Tibial artery (tissue), 4 donors: ENCODE data around the gene CNIH4.

Experiments
- DNase-seq, 2 donors: peaks; one replicate each; pipeline ENCODE4 v3.0.0-alpha.2; 2019
- H3K27ac ChIP-seq, 2 donors: fragments of 200-600 bp; sonication (generic) in 1 of 2; 1 replicate in 1 of 2; 2 replicates in 1 of 2; pipeline ENCODE4 v1.5.1; 2018 to 2019; ENCODE audit warnings: mild to moderate bottlenecking in 1 of 2
- H3K27me3 ChIP-seq, 2 donors: fragments of 200-600 bp; sonication (generic) in 1 of 2; one replicate each; pipeline versions ENCODE4 v1.5.1 to v1.6.0; 2016 to 2019
- H3K36me3 ChIP-seq, 3 donors: fragments of 200-600 bp; sonication (generic) in 2 of 3; one replicate each; pipeline ENCODE4 v1.5.1; 2016 to 2019; ENCODE audit warnings: mild to moderate bottlenecking in 2 of 3
- H3K4me1 ChIP-seq, 4 donors: fragments of 200-600 bp; sonication (generic) in 2 of 4; 1 replicate in 3 of 4; 2 replicates in 1 of 4; pipeline ENCODE4 v1.5.1; 2016 to 2019
- H3K4me3 ChIP-seq, 2 donors: fragments of 200-600 bp; sonication (generic) in 1 of 2; 1 replicate in 1 of 2; 2 replicates in 1 of 2; pipeline ENCODE4 v1.5.1; 2018 to 2019; ENCODE audit warnings: mild to moderate bottlenecking in 2 of 2
- H3K9me3 ChIP-seq, 3 donors: fragments of 200-600 bp; sonication (generic) in 1 of 3; one replicate each; pipeline ENCODE4 v1.5.1; 2016 to 2019
- intact Hi-C: fragments of 100-400 bp; cut with DNase I; formaldehyde crosslinking; loops from one replicate; pipeline ENCODE4 v1.15.0; 2023; ENCODE audit warnings: low total_unique reads
- TF ChIP-seq, protein P1 (sequence below), 2 experiments: fragments of 200-600 bp in 1 of 2; fragments of 450-650 bp in 1 of 2; IDR thresholded peaks; one replicate each; pipeline ENCODE4 v1.5.1; 2017 to 2019; ENCODE audit warnings: antibody characterized with exemption in 2 of 2, mild to moderate bottlenecking in 1 of 2, moderate library complexity in 1 of 2

The CNIH4 gene

DNA sequence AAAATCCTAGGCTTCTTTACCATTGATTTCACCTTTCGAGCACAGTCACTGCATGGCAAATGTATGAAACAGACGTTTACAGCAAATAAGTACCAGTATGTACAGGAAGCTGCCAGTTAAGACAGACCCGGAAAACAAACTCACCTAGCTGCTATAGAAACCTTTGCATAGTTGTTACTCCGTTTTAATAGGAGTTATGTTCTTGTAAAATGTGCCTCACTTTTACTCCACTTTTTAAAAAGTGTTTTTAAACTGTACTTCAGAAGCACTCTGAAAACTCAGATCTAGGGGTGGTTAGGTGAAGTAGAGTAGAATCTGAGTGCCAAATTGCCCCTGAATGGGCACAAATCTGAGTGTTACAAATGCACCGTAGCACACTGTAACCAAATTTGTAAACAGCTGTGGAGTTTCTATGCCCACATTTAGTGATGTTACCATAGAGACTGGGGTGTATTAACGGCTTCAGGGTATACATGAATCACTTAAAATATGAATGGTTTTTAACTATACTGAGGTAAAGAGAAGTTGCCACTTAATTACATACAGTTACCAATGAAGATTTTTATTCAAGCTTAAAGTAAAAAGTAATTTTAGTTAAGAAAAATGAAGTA, 30.7 kb downstream of the CNIH4 start:
- Histone ChIP-seq H3K27ac (no peak overlapping the region), H3K9me3 (no peaks in the 10 kb centered on the region), H3K36me3 (peaks cover 33 to 48% (median 47%) of the 10 kb centered on the region in 3 donors), H3K27me3 (no peaks in the 10 kb centered on the region), H3K4me1 (peaks cover 0 to 12% (median 0%) of the 10 kb centered on the region in 4 donors), H3K4me3 (no peak overlapping the region)
- DNase-seq = no peak
- intact Hi-C loops = no loop called here
- TF ChIP-seq, protein P1, sequence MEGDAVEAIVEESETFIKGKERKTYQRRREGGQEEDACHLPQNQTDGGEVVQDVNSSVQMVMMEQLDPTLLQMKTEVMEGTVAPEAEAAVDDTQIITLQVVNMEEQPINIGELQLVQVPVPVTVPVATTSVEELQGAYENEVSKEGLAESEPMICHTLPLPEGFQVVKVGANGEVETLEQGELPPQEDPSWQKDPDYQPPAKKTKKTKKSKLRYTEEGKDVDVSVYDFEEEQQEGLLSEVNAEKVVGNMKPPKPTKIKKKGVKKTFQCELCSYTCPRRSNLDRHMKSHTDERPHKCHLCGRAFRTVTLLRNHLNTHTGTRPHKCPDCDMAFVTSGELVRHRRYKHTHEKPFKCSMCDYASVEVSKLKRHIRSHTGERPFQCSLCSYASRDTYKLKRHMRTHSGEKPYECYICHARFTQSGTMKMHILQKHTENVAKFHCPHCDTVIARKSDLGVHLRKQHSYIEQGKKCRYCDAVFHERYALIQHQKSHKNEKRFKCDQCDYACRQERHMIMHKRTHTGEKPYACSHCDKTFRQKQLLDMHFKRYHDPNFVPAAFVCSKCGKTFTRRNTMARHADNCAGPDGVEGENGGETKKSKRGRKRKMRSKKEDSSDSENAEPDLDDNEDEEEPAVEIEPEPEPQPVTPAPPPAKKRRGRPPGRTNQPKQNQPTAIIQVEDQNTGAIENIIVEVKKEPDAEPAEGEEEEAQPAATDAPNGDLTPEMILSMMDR (IDR thresholded peaks at IDR 0.05) = no peak

DNA sequence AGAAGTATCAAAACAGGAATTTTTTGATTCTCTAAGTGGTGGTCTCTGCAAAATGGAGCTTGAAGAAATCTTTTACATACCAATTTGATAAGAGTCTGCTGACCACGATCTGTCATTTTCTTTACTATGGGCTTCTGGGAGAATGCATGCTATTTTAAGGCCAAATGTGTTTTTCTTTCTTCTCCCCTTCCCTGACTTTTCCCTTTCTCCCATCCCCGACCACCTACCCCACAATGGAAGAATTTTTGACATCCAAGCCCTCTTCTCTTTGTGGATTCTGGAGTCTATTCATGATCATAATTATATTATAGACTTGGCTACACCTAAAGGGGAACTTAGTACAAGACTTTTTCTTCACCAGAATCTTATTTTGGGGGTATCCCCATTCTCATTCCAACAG, 31.3 kb downstream of the CNIH4 start:
- intact Hi-C loops = no loop called here
- TF ChIP-seq, protein P1 (IDR thresholded peaks at IDR 0.05) = no peak
- Histone ChIP-seq H3K4me3 (no peak overlapping the region), H3K27me3 (no peaks in the 10 kb centered on the region), H3K36me3 (peaks cover 37 to 53% (median 53%) of the 10 kb centered on the region in 3 donors), H3K4me1 (peaks cover 0 to 12% (median 0%) of the 10 kb centered on the region in 4 donors), H3K9me3 (no peaks in the 10 kb centered on the region), H3K27ac (no peak overlapping the region)
- DNase-seq = no peak

DNA sequence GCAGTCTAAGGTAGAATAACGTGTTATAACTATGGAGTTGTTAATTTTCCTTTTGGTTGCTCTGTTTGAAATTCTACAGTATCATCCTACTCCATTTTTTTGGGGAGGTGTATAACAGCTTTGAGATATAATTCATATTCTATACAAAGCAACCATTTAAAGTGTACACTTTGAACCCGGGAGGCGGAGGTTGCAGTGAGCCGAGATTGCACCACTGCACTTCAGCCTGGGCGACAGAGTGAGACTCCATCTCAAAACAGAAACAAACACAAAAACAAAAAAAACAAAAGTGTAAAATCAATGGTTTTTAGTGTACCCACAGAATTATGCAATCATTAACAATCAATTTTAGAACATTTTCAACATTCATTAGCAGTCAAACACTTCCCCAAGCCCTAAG, 33.8 kb downstream of the CNIH4 start:
- Histone ChIP-seq H3K4me3 (no peak overlapping the region), H3K9me3 (no peaks in the 10 kb centered on the region), H3K36me3 (peaks cover 61 to 76% (median 69%) of the 10 kb centered on the region in 3 donors), H3K27me3 (no peaks in the 10 kb centered on the region), H3K4me1 (peaks cover 0 to 12% (median 0%) of the 10 kb centered on the region in 4 donors), H3K27ac (no peak overlapping the region)
- DNase-seq = no peak
- intact Hi-C loops = no loop called here
- TF ChIP-seq, protein P1 (IDR thresholded peaks at IDR 0.05) = no peak

DNA sequence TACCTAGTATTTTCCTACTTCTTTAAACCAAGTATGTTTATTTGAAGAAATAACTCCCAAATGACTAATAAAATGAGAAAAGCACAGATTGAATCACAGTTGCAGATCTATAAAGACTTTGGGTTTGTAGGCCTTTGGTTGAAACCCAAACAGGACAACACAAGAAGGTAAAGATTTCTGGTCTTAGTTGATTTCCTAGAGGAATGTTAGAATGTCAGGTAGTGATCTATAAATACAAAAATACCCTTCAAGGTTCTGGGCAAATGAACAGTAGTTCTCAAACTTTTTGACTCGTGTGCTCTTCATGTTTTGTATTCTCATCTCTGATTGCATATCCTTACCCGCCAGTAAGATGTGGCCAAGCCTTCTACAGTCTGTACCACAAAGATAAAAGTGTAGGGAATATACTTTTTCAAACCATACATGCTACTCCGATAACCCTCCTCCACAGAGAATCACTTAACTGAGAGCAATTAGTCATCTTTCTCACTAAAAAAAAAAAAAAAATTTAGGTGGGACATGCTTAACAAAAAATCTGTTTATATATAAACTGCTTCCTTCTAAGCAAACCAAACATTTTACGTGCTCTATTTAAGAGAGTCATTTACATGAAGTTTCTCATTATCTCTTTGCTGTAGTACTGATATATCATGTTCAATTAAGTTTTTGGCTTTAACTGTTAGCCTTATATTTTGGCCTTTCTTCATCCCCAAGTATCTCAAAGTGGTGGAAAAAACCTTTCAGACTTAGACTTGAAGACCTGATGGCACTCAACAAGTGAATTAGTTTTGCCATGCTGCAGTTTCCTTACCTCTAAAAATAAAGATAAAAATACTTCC, 36.0 kb downstream of the CNIH4 start:
- H3K9me3 ChIP-seq = no peaks in the 10 kb centered on the region
- intact Hi-C loops = no loop called here
- H3K36me3 ChIP-seq = peaks cover 82 to 97% (median 90%) of the 10 kb centered on the region in 3 donors
- no peaks in the 10 kb centered on the region for H3K27me3 ChIP-seq
- DNase-seq = no peak
- TF ChIP-seq, protein P1 (IDR thresholded peaks at IDR 0.05) = no peak
- no peak overlapping the region for H3K27ac ChIP-seq
- no peak overlapping the region for H3K4me3 ChIP-seq
- no peaks in the 10 kb centered on the region for H3K4me1 ChIP-seq

DNA sequence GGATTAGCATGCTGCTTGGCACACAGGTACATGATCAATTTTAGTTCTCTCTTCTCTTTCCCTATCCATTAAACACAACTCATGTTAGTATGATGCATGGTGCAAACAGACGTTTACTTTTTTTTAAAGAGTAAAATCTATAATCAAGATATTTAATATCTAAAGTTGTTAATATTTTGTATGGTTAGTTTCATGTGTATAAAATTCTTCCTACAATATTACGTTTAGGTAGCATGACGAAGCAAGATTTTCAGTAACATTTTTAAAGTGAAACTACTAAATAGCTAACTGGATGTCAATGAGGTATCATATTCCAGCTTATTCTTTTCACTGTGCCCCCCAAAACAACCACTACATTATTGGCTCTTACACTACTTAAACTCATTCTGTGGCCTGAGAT, 36.6 kb downstream of the CNIH4 start:
- intact Hi-C loops = no loop called here
- H3K9me3 ChIP-seq = no peaks in the 10 kb centered on the region
- H3K36me3 ChIP-seq = peaks cover 89 to 97% (median 97%) of the 10 kb centered on the region in 3 donors

More for the DNA sequence above, 36.6 kb downstream of the CNIH4 start:
- TF ChIP-seq, protein P1 (IDR thresholded peaks at IDR 0.05) = no peak
- Histone ChIP-seq H3K27me3 (no peaks in the 10 kb centered on the region), H3K27ac (no peak overlapping the region), H3K4me3 (no peak overlapping the region), H3K4me1 (no peaks in the 10 kb centered on the region)
- DNase-seq = no peak
